Measurements from ENCODE around the gene DLGAP4.

The DLGAP4 gene

GRCh38 chr20:36507746-36508145 lies 201.6 kb downstream of the DLGAP4 start:
- Histone ChIP-seq H3K36me3 (ENCODE audit: low read length) (no peaks in the 10 kb centered on the region), H3K4me3 (ENCODE audit: insufficient read depth, low read length, poor library complexity, severe bottlenecking) (no peak overlapping the region), H3K27ac (ENCODE audit: low read depth, low read length) (no peak overlapping the region), H4K20me1 (ENCODE audit: low read depth, low read length) (no peaks in the 10 kb centered on the region), H3K9me2 (replicated peaks; ENCODE audit: insufficient read depth, low read length) (no peaks in the 10 kb centered on the region), H3F3A (ENCODE audit: insufficient read depth) (no peaks in the 10 kb centered on the region), H3K9ac (ENCODE audit: low read length) (no peak overlapping the region), H2AFZ (ENCODE audit: low read depth, low read length, severe bottlenecking) (no peak overlapping the region), H3K27me3 (ENCODE audit: low read length) (no peaks in the 10 kb centered on the region), H3K9me3 (ENCODE audit: insufficient read depth, low read length) (no peaks in the 10 kb centered on the region), H3K79me2 (ENCODE audit: insufficient read depth, low read length) (no peaks in the 10 kb centered on the region), H3K4me2 (ENCODE audit: low read depth, low read length, poor library complexity, severe bottlenecking) (no peak overlapping the region)
- no peak for TF ChIP-seq CTCF (IDR thresholded peaks at IDR 0.05; ENCODE audit: insufficient read depth, low read length, poor library complexity, severe bottlenecking)
- TF ChIP-seq EZH2phosphoT487 (conservative IDR thresholded peaks at IDR 0.05; ENCODE audit: low read length), result no peak

DNA sequence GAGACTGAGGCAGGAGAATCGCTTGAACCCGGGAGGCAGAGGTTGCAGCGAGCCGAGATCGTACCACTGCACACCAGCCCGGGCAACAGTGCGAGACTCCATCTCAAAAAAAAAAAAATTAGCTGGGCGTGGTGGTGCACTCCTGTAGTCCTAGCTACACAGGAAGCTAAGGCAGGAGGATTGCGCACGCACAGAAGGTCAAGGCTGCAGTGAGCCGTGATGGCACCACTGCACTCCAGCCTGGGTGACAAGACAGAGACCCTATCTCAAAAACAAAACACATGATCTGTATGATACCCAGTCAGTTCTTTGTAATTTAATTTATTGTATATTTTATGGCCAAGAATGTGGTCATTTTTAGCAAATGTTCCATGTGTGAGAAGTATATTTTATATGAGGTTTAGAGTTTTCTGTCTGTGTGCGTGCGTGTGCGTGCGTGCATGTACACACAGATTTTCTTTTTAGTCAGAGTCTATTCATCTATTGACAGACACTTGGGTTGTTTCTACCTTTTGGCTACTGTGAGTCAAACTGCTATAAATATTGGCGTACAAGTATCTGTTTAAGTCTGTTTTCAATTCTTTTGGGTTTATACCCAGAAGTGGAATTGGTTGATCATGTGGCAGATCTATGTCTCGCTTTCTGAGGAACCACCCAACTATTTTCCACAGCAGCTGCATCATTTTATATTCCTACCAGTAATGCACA lies 213.0 kb downstream of the DLGAP4 start:
- Histone ChIP-seq H4K20me1 (ENCODE audit: low read depth, low read length) (no peaks in the 10 kb centered on the region), H3K27me3 (ENCODE audit: low read length) (no peaks in the 10 kb centered on the region), H3K27ac (ENCODE audit: low read depth, low read length) (no peak overlapping the region), H3K36me3 (ENCODE audit: low read length) (no peaks in the 10 kb centered on the region), H3K4me3 (ENCODE audit: insufficient read depth, low read length, poor library complexity, severe bottlenecking) (no peak overlapping the region), H3K9ac (ENCODE audit: low read length) (no peak overlapping the region), H3K9me2 (replicated peaks; ENCODE audit: insufficient read depth, low read length) (no peaks in the 10 kb centered on the region), H2AFZ (ENCODE audit: low read depth, low read length, severe bottlenecking) (no peak overlapping the region), H3K79me2 (ENCODE audit: insufficient read depth, low read length) (no peaks in the 10 kb centered on the region), H3K4me2 (ENCODE audit: low read depth, low read length, poor library complexity, severe bottlenecking) (no peak overlapping the region), H3F3A (ENCODE audit: insufficient read depth) (no peaks in the 10 kb centered on the region), H3K9me3 (ENCODE audit: insufficient read depth, low read length) (no peaks in the 10 kb centered on the region)
- TF ChIP-seq CTCF (IDR thresholded peaks at IDR 0.05; ENCODE audit: insufficient read depth, low read length, poor library complexity, severe bottlenecking) (no peak), EZH2phosphoT487 (conservative IDR thresholded peaks at IDR 0.05; ENCODE audit: low read length) (no peak)

- no peaks in the 10 kb centered on the region for H3F3A ChIP-seq (ENCODE audit: insufficient read depth)
- H3K4me2 ChIP-seq (ENCODE audit: low read depth, low read length, poor library complexity, severe bottlenecking), result no peak overlapping the region
- H3K36me3 ChIP-seq (ENCODE audit: low read length), result no peaks in the 10 kb centered on the region
- H3K79me2 ChIP-seq (ENCODE audit: insufficient read depth, low read length), result no peaks in the 10 kb centered on the region
- TF ChIP-seq CTCF (IDR thresholded peaks at IDR 0.05; ENCODE audit: insufficient read depth, low read length, poor library complexity, severe bottlenecking) (no peak), EZH2phosphoT487 (conservative IDR thresholded peaks at IDR 0.05; ENCODE audit: low read length) (no peak)
- no peak overlapping the region for H3K27ac ChIP-seq (ENCODE audit: low read depth, low read length)
- H3K27me3 ChIP-seq (ENCODE audit: low read length), result no peaks in the 10 kb centered on the region
- no peaks in the 10 kb centered on the region for H3K9me2 ChIP-seq (replicated peaks; ENCODE audit: insufficient read depth, low read length)
- no peak overlapping the region for H3K9ac ChIP-seq (ENCODE audit: low read length)
- H2AFZ ChIP-seq (ENCODE audit: low read depth, low read length, severe bottlenecking), result no peak overlapping the region
- H3K9me3 ChIP-seq (ENCODE audit: insufficient read depth, low read length), result no peaks in the 10 kb centered on the region
- no peaks in the 10 kb centered on the region for H4K20me1 ChIP-seq (ENCODE audit: low read depth, low read length)
- no peak overlapping the region for H3K4me3 ChIP-seq (ENCODE audit: insufficient read depth, low read length, poor library complexity, severe bottlenecking)
These were observed 213.8 kb downstream of the DLGAP4 start for GRCh38 chr20:36519944-36520343.
